Adipocyte (in vitro differentiated cells): Measurements from ENCODE around the gene RCOR1.

Experiments used
- DNase-seq: peaks from one replicate; pipeline ENCODE4 v3.0.0-alpha.2; 2015; ENCODE audit warnings: low read depth
- H3K27me3 ChIP-seq: replicated peaks from 2 replicates; pipeline ENCODE4 v1.7.0; 2013; ENCODE audit warnings: mild to moderate bottlenecking, low read length, moderate library complexity; ENCODE audit not compliant: control insufficient read depth, insufficient read depth
- H3K36me3 ChIP-seq: 2 replicates; pipeline ENCODE4 v1.7.0; 2013; ENCODE audit warnings: low read length, mild to moderate bottlenecking, moderate library complexity; ENCODE audit not compliant: control insufficient read depth, insufficient read depth, severe bottlenecking
- H3K4me1 ChIP-seq: 2 replicates; pipeline ENCODE4 v1.7.0; 2013; ENCODE audit warnings: mild to moderate bottlenecking, low read length, moderate library complexity; ENCODE audit not compliant: control insufficient read depth, insufficient read depth
- H3K4me3 ChIP-seq: 2 replicates; pipeline ENCODE4 v1.7.0; 2013; ENCODE audit warnings: mild to moderate bottlenecking, low read length, moderate library complexity
- H3K9ac ChIP-seq: 2 replicates; pipeline ENCODE4 v1.7.0; 2013; ENCODE audit warnings: mild to moderate bottlenecking, low read length, moderate library complexity
- H3K9me3 ChIP-seq: 2 replicates; pipeline ENCODE4 v1.7.0; 2013; ENCODE audit warnings: mild to moderate bottlenecking, low read length, moderate library complexity; ENCODE audit not compliant: control insufficient read depth

Gene RCOR1

DNA sequence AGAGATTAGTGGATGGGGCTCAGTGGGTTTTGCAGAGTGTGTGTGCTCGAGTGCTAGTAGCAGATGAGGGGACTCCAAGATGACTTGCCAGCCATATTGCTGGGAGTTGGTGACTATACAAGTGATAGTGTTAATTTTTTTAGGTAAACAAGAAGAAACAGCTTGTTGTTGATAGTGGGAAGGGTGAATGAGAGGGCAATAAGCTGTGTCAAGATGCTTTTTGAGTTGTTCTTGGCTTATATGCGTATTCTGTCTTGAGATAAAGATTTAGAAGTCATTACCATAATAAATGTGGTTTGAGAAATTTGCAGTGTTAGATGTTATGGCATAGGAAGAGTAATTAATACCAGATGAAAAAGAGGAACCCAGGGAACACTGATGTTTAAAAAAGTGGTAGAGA, 75.3 kb downstream of the RCOR1 start:
- Histone ChIP-seq H3K36me3 (no peaks in the 10 kb centered on the region), H3K4me3 (no peak overlapping the region), H3K4me1 (peaks cover 23% of the 10 kb centered on the region), H3K9me3 (no peaks in the 10 kb centered on the region), H3K27me3 (no peaks in the 10 kb centered on the region), H3K9ac (no peak overlapping the region)
- no peak for DNase-seq

GRCh38 chr14:102668291-102668873, 75.9 kb downstream of the RCOR1 start:
- Histone ChIP-seq H3K4me3 (no peak overlapping the region), H3K27me3 (no peaks in the 10 kb centered on the region), H3K36me3 (no peaks in the 10 kb centered on the region), H3K9ac (no peak overlapping the region), H3K9me3 (no peaks in the 10 kb centered on the region), H3K4me1 (peaks cover 16% of the 10 kb centered on the region)
- DNase-seq: no peak

DNA sequence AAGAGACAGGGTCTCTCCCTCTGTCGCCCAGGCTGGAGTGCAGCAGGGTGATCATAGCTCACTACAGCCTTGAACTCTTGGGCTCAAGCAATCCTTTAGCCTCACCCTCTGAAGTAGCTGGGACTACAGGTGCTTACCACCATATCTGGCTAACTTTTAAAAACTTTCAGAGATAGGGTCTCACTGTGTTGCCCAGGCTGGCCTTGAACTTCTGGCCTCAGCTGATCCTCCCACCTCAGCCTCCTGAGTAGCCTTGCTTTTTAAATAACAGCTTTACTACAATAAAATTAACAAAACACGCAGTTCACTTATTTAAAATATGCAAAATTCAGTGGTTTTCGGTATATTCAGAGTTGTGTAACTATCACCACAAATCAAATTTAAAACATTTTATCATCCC, 79.0 kb downstream of the RCOR1 start:
- Histone ChIP-seq H3K9me3 (no peaks in the 10 kb centered on the region), H3K27me3 (no peaks in the 10 kb centered on the region), H3K36me3 (no peaks in the 10 kb centered on the region), H3K4me1 (no peaks in the 10 kb centered on the region), H3K9ac (no peak overlapping the region), H3K4me3 (no peak overlapping the region)
- DNase-seq: no peak

- DNase-seq: no peak
Observed at GRCh38 chr14:102672410-102672960, 80.0 kb downstream of the RCOR1 start.

GRCh38 chr14:102675396-102675795, 82.9 kb downstream of the RCOR1 start:
- no peaks in the 10 kb centered on the region for H3K36me3 ChIP-seq
- H3K9ac ChIP-seq: no peak overlapping the region
- H3K4me3 ChIP-seq: no peak overlapping the region
- no peak for DNase-seq
- H3K9me3 ChIP-seq: no peaks in the 10 kb centered on the region
- no peaks in the 10 kb centered on the region for H3K27me3 ChIP-seq
- H3K4me1 ChIP-seq: no peaks in the 10 kb centered on the region

More at GRCh38 chr14:102672410-102672960, 80.0 kb downstream of the RCOR1 start:
- Histone ChIP-seq H3K4me1 (no peaks in the 10 kb centered on the region), H3K9ac (no peak overlapping the region), H3K9me3 (no peaks in the 10 kb centered on the region), H3K27me3 (no peaks in the 10 kb centered on the region), H3K36me3 (no peaks in the 10 kb centered on the region), H3K4me3 (no peak overlapping the region)

GRCh38 chr14:102678394-102678793, 85.9 kb downstream of the RCOR1 start:
- Histone ChIP-seq H3K9me3 (no peaks in the 10 kb centered on the region), H3K36me3 (peaks cover 6% of the 10 kb centered on the region), H3K4me3 (no peak overlapping the region), H3K9ac (no peak overlapping the region), H3K27me3 (no peaks in the 10 kb centered on the region), H3K4me1 (no peaks in the 10 kb centered on the region)
- no peak for DNase-seq

GRCh38 chr14:102683399-102684297, 91.2 kb downstream of the RCOR1 start:
- H3K4me1 ChIP-seq: no peaks in the 10 kb centered on the region
- H3K4me3 ChIP-seq: no peak overlapping the region
- DNase-seq: no peak
- no peaks in the 10 kb centered on the region for H3K9me3 ChIP-seq
- no peak overlapping the region for H3K9ac ChIP-seq
- H3K36me3 ChIP-seq: peaks cover 13% of the 10 kb centered on the region
- H3K27me3 ChIP-seq: no peaks in the 10 kb centered on the region

DNA sequence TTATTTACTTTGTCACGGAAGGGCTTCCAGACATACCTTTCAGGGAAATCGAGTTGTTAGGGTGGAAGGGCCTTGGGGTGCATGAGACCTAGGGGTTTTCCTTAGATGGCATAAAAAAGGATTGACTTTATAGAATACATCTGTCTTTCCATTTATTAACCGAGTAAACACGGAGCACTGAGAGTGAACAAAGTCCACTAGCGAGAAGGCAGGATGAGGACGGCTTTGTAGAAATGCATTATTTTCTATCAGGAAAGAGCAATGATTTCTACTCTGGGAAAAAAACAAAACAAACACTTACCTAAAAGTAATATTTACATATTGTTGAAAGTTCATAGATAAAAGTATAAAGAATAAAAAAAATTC, 91.8 kb downstream of the RCOR1 start:
- Histone ChIP-seq H3K27me3 (no peaks in the 10 kb centered on the region), H3K4me1 (no peaks in the 10 kb centered on the region), H3K9me3 (no peaks in the 10 kb centered on the region), H3K9ac (no peak overlapping the region), H3K36me3 (peaks cover 13% of the 10 kb centered on the region), H3K4me3 (no peak overlapping the region)
- no peak for DNase-seq

GRCh38 chr14:102686196-102686801, 93.8 kb downstream of the RCOR1 start:
- no peak for DNase-seq
- H3K36me3 ChIP-seq: peaks cover 13% of the 10 kb centered on the region
- no peaks in the 10 kb centered on the region for H3K4me1 ChIP-seq
- no peaks in the 10 kb centered on the region for H3K9me3 ChIP-seq
- H3K9ac ChIP-seq: no peak overlapping the region
- no peak overlapping the region for H3K4me3 ChIP-seq
- no peaks in the 10 kb centered on the region for H3K27me3 ChIP-seq

GRCh38 chr14:102688290-102688689, 95.8 kb downstream of the RCOR1 start:
- H3K9ac ChIP-seq: no peak overlapping the region
- H3K4me1 ChIP-seq: no peaks in the 10 kb centered on the region
- H3K36me3 ChIP-seq: peaks cover 8% of the 10 kb centered on the region
- H3K4me3 ChIP-seq: no peak overlapping the region
- no peak for DNase-seq
- H3K27me3 ChIP-seq: no peaks in the 10 kb centered on the region
- no peaks in the 10 kb centered on the region for H3K9me3 ChIP-seq

DNA sequence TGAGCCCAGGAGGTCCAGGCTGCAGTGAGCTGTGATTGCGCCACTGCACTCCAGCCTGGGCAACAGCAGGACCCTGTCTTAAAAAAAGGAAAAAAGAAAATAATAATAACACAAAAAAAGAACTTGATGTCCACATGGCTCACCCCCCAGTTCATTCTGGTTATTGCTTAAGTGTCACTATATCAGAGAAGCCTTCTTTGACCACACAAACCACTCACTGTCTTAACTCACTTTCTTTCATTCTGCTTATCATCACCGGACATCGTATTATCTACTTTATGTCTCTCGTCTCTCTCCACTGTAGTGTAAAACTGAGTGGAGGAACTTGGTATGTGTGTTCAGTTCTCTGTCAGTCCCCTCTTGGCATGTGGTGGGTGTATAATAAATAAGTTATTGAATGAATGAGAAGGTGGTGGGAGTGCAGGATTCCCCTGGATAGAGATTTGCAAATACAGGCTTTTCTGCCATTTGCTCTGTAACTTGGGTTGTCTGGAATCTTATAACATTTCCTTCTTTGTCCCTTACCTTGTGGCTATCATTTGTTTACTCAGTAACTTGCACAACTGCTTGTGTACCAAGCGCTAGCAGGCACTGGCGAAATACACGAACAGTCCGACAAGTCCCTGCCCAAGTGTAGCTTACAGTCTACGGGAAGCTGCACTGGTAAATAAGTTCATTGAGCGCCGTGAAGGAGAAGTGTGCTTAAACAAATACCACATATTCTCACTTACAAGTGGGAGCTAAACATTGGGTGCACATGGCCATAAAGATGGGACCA, 98.2 kb downstream of the RCOR1 start:
- H3K9ac ChIP-seq: no peak overlapping the region
- no peak overlapping the region for H3K4me3 ChIP-seq
- H3K4me1 ChIP-seq: peaks cover 7% of the 10 kb centered on the region
- H3K36me3 ChIP-seq: no peaks in the 10 kb centered on the region
- no peaks in the 10 kb centered on the region for H3K27me3 ChIP-seq
- no peak for DNase-seq
- no peaks in the 10 kb centered on the region for H3K9me3 ChIP-seq
